Urinary bladder (tissue), 4 donors: ENCODE results near the gene VAC14. TPM values are rescaled to one million over a fixed set of nuclear protein-coding genes. Genes with fewer than 3 reads are reported as not detected.
"Not testable (repeated sequence)": the region's sequence is repeated elsewhere in the genome, so short reads cannot be mapped to it uniquely, and the experiment has no call there.

Experiments used
- DNase-seq: peaks from one replicate; pipeline ENCODE4 v3.0.0-alpha.2; 2015; ENCODE audit errors: extremely low spot score
- H3K27ac ChIP-seq: one replicate; pipeline ENCODE4 v1.5.1; 2013; ENCODE audit warnings: low read depth, mild to moderate bottlenecking, moderate library complexity
- H3K36me3 ChIP-seq: one replicate; pipeline ENCODE4 v1.6.1; 2013; ENCODE audit warnings: mild to moderate bottlenecking, moderate library complexity; ENCODE audit not compliant: insufficient read depth
- H3K4me1 ChIP-seq: one replicate; pipeline ENCODE4 v1.6.1; 2013; ENCODE audit warnings: mild to moderate bottlenecking, moderate library complexity; ENCODE audit not compliant: insufficient read depth
- H3K4me3 ChIP-seq: one replicate; pipeline ENCODE4 v1.5.1; 2013; ENCODE audit warnings: low read depth, low read length
- WGBS: extraction: QIAGEN DNeasy Blood & Tissue Kit; methylation state at CpG from one replicate; pipeline ENCODE4 v1.1.7; 2013; 5-methylcytosine and 5-hydroxymethylcytosine counted together
- polyA plus RNA-seq: library from polyadenylated mRNA; stranded (reverse); fragments of 200-250 nt; gene quantifications from one replicate; pipeline ENCODE4 v1.2.3, GENCODE V29; 2013
- total RNA-seq: library from RNA; depleted of rRNA; stranded (reverse); fragments of >200 nt; gene quantifications from one replicate; pipeline ENCODE4 v1.2.3, GENCODE V29; 2014
- donor health status: healthy with polysubstance abuse.
- donor health status: healthy.

The VAC14 gene
- total and polyA plus RNA-seq, 2 donors: 9.6 to 31.4 TPM

DNA sequence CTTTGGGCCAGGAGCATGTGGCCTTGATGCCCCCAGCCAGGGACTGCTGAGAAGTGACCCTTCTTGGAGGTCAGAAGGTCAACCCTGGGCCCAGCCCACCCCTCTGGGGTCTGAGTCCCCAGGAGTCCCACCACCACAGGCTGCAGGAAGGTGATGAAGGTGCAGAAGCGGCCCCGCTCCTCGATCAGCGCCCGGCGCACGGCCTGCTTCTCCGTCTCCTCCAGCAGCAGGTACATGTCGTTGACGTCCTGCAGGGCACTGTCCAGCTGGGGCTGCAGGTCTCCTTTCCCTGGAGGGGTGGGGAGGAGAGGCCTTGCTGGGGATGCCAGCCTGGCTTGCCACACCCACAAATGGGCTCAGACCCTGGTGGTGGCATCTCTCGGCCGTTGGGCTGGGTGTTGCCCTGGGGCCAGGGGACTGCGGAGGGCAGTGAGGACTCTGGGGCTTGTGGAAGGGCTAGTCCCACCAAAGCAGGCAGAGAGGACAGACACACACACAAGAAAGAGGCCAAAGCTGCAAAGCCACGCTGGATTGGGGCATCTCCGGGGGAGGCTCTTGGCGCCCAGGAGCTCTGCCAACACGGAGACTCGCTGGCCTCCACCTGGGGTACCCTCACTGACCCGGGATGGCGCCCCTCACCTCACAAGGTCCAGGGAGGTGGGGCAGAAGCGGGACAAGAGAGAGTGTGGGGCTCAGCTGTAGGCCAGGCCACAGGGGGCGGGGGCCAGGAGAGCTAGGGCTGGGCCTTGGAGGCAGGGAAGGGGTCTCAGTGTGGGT, 122.6 kb downstream of the VAC14 start:
- H3K4me1 ChIP-seq: no peaks in the 10 kb centered on the region
- no peak overlapping the region for H3K4me3 ChIP-seq
- peaks cover 3% of the 10 kb centered on the region for H3K36me3 ChIP-seq
- 89% methylated on average over 22 of the region's 22 CpGs for WGBS
- no peak overlapping the region for H3K27ac ChIP-seq
- no peak for DNase-seq

DNA sequence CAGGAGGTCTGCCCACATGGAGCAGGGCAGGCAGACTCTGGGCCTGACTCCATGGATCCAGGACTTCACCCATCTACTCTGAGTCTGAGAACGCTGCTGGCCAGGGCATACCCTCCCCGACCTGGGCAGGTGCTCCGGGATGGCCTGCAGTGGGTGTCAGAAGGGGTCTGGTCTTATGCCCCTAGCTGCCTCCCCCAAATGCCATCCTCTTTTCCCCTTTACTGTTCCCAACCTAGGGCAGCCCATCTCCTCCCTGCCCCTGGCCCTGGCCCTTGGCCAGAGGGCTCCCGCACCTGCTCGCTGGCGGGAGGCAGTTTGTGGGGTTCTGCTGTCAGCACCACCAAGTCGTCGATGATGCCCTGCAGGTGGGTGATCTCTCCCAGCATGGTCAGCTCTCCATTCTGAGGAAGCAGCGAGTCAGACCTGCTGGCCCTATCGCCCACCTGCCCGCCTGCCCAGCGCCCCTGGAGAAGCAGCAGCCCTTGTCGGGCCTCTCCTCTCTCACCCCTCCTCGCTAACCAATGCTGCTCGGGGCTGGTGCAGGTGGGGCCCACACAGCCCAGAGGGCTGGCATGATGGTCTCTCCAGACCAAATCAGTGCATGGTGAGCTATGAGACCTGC, 123.3 kb downstream of the VAC14 start:
- WGBS: 84% methylated on average over 15 of the region's 15 CpGs
- H3K4me3 ChIP-seq: no peak overlapping the region
- H3K4me1 ChIP-seq: no peaks in the 10 kb centered on the region
- H3K27ac ChIP-seq: no peak overlapping the region
- H3K36me3 ChIP-seq: peaks cover 3% of the 10 kb centered on the region
- DNase-seq: no peak

DNA sequence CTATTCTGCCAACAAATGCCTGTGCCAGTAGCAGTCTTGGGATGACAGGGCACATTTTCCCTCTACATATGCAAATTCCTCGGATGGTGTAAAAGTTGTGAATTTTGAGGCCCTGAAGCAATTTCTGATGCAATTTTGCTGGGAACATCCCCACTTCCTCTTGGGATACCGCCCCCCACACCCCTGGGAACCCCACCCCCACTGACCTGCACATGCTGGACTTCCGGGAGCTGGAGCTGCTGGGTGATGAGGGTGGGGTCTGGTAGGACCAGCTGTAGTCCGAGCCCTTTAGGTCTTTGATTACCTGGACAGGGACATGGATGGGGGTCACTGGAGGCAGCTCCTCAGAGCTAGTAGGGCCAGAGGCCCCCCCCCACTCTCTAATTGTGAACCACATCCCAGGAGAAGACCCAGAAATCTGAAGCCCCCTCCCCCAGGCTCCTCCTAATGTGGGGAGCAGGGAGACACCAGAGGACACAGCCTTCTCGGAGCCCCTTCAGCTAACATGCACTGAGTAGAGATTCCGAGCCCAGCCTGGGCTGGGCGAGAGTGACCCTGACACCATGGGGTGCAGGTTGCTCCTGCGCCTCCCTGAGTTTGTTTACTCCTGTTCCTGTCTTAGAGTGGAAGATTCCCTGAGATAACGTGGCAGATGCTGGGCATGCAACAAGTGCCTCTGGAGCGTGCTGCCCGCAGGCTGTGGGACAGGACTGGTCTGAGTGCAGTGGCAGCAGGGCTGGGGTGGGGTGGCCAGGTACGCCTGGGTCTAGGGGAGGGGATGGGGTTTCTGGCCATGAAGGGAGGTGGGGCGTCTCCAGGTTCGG, 124.1 kb downstream of the VAC14 start:
- 87% methylated on average over 14 of the region's 14 CpGs for WGBS
- H3K4me3 ChIP-seq: no peak overlapping the region
- H3K36me3 ChIP-seq: peaks cover 3% of the 10 kb centered on the region
- no peak for DNase-seq
- no peaks in the 10 kb centered on the region for H3K4me1 ChIP-seq
- H3K27ac ChIP-seq: no peak overlapping the region

DNA sequence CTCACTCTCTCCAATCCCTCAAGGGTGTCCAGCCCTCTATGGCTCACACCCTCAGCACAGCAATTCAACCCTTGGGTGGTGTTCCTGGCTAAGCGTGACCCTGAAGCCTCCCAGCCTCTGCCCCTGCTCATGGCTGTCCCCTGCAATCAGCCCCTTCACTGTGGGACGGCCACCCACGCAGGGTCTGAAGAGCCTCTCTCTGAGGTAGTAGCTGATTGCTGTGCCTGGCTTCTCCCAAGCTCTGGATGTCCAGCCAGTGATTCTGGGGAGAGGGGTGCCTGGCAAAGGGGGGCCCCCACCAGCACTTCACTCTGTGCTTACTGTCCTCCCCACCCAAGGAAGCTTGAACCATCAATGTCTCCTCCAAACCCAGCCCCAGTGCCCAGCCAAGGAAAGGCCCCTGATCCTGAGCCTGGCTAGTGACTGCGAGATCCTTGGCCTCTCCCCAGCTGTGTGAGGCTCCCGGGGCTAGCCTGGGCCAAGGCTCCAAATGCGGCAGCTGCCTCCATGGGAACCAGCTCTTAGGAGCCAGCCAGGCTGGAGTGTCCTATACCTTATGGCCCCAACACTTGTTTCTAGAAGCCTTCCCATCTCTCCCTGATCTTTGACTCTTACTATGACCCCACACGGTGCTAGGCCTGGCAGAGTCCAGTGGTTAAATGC, 125.0 kb downstream of the VAC14 start:
- DNase-seq: no peak
- Histone ChIP-seq H3K27ac (no peak overlapping the region), H3K36me3 (peaks cover 3% of the 10 kb centered on the region), H3K4me3 (no peak overlapping the region), H3K4me1 (no peaks in the 10 kb centered on the region)
- WGBS: 78% methylated on average over 7 of the region's 7 CpGs

DNA sequence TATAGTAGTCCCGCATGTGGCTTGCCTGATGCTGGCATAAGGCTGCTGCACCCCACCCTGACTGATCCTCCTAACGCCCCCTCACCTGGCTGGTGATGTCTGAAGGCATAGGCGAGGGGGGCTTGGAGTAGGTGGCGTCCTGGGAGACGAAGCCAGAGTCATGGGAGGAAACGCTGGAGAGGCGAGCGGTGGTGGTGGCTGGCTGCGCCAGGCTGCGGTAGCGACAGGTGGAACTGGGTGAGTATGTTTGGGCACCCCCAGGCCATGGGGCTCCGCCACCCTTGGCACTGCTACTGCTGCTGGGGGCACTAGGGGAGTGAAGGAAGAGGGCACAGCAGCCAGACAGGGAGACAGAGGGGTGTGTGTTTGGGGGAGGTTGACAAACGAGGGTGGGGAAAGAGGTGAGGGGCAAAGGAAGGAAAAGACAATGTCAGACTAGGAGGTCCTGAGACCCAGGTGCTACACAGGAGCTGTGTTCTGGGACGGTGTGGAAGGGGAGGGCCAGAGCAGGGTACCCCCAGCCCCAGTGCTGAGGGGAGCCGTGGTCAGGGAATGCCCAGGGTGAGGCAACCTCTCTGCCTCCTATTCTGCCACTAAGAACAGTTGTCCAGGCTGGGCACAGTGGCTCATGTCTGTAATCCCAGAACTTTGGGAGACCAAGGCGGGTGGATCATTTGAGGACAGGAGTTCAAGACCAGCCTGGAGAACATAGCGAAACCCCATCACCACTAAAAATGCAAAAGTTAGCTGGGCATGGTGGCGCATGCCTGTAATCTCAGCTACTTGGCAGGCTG, 126.5 kb downstream of the VAC14 start:
- DNase-seq: no peak
- Histone ChIP-seq H3K4me3 (no peak overlapping the region), H3K36me3 (peaks cover 3% of the 10 kb centered on the region), H3K4me1 (no peaks in the 10 kb centered on the region), H3K27ac (no peak overlapping the region)
- 91% methylated on average over 18 of the region's 18 CpGs for WGBS

DNA sequence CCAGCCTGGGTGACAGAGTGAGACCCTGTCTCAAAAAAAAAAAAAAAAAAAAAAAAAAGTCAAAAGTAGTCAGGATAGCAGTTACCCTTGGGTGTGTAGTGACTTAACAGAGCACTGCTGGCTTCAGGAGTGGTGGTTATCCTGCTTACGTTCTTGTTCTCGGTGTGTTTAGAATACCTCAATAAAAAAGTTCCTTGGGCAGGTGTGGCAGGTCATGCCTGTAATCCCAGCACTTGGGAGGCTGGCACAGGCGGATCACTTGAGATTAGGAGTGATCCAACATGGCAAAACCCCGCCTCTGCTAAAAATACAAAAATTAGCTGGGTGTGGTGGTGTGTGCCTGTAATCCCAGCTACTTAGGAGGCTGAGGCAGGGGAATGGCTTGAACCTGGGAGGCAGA, 130.0 kb downstream of the VAC14 start:
- 95% methylated on average over 4 of the region's 4 CpGs for WGBS
- H3K27ac ChIP-seq, DNase-seq, H3K4me1 ChIP-seq, H3K4me3 ChIP-seq, H3K36me3 ChIP-seq: not testable (repeated sequence)

DNA sequence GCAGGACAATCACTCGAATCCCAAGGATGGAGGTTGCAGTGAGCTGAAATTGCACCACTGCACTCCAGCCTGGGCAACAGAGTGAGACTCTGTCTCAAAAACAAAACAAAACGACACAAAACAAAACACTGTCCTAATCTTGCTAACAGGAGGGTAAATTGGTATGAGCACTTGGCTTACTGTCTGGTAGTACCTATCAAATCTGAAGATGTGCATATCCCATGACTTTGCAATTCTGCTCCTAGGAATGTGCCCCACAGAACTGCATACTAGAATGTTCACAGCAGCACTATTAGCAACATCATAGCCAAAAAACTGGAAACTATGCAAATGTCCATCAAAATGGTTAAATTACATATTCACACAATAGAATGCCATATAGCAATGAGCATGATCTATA, 130.8 kb downstream of the VAC14 start:
- H3K4me1 ChIP-seq: no peaks in the 10 kb centered on the region
- peaks cover 3% of the 10 kb centered on the region for H3K36me3 ChIP-seq
- H3K27ac ChIP-seq: no peak overlapping the region
- no peak for DNase-seq
- 91% methylated on average over 2 of the region's 2 CpGs for WGBS
- no peak overlapping the region for H3K4me3 ChIP-seq

DNA sequence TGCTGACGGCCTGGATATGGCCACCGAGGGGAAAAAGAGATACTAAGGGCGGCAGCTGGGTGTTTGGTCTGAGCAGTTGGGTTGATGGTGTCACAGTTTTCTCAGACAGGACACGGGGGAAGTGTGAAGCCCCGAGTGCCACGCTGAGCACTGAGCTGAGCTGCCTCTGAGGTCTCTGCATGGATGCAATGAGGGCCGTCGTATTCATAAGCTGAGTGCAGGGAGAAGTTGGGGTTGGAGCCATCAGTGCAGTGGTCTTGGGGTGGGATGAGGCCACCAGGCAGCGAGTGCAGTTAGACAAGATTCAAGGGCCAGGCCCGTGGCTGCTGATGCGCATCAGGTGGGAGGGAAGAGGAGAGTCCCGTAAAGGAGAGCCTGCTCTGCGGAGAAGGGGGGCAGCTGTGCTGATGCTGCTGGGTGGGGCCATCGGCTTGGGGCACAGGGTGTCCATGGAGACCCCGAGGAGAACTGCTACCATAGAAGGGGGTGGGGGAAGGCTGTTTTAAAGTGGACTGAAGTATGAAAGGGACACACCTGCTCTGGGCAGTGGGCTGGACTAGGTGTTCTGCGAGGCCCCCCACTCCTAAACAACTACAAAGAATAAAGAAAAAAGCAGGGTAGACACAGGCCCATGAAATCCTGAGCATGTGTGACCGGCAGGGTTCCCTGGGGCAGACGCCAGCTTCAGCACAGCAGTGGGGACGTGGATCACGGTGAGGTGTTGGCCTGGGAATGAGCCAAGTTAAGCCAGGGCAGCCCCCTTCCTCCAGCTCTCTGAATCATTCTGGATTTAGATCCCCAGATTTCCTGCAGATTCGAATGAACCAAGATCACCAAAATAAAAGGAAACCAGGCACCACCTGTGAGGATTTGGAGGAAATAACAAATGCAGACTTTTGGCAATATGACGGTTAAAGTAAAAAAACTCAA, 134.9 kb downstream of the VAC14 start:
- no peak for DNase-seq

DNA sequence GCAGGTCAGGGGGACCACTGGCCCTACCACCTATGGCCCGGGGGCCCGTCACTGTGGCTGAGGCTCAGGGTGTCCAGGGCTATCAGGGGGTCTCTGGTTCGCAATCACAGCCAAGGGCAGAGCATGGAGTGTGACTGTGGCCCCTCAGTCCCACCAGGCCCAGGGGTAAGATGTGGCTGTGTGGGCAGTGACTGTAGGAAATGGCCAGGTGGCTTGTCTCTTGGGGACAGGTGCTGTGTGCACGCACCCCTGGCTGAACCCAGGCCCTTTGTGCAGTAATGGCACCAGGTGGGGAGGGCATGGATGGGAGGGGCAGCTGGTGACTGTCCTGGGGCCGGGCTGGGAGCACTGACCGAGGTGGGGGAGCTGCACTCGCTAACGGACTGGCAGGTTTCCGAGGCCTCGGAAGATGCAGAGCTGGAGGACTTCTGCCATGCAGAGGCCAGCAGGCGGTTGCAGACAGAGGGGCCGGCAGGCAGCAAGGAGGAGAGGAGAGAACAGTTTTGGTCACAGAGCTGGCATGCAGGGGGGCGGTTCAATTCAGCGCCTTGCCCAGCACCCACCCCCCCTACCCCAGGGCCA, 135.8 kb downstream of the VAC14 start:
- 90% methylated on average over 14 of the region's 14 CpGs for WGBS
- H3K27ac ChIP-seq: no peak overlapping the region
- DNase-seq: no peak
- no peaks in the 10 kb centered on the region for H3K36me3 ChIP-seq
- H3K4me1 ChIP-seq: no peaks in the 10 kb centered on the region
- H3K4me3 ChIP-seq: no peak overlapping the region

More for the DNA sequence above, 134.9 kb downstream of the VAC14 start:
- Histone ChIP-seq H3K36me3 (no peaks in the 10 kb centered on the region), H3K4me3 (no peak overlapping the region), H3K27ac (no peak overlapping the region), H3K4me1 (no peaks in the 10 kb centered on the region)
- WGBS: 82% methylated on average over 22 of the region's 22 CpGs

DNA sequence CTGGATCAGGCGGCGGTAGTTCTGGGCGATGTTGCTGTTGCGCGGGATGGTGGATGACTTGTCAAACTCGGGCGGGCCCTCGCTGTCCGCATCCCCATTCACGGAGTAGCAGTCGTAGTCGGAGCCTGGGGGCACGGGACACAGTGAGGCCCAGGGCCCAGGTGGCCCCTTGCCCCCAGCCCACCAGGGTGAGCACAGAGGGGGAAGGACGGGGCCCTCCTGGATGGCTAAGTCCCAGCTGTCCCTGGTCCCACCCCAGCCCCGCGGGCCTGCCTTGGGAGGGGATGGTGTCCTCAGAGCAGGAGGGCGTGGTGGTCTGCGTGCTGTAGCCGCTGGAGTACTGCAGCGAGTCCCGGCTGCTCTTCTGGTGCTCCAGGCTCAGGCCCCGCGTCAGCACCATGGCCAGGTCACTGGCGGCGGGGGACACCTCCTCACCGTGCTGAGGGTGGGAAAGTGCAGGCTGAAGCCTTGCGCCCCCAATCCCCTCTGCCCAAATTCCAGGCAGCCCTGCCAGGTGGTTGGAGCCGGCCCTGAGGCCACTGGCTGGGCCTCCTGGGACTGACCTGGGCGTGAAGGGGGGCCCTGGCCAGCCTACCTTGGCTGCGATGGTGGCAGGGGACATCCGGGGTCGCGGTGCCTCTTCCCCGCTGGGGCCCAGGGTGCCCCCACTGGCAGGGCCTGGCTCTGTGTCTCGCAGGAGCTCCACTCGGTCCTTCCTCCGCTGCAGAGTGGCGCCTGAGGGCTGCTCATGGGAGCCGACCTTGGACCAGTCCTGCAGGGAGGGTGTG, 136.4 kb downstream of the VAC14 start:
- no peak for DNase-seq
- WGBS: 86% methylated on average over 39 of the region's 39 CpGs
- H3K36me3 ChIP-seq: no peaks in the 10 kb centered on the region
- H3K4me1 ChIP-seq: no peaks in the 10 kb centered on the region
- no peak overlapping the region for H3K27ac ChIP-seq
- H3K4me3 ChIP-seq: no peak overlapping the region

DNA sequence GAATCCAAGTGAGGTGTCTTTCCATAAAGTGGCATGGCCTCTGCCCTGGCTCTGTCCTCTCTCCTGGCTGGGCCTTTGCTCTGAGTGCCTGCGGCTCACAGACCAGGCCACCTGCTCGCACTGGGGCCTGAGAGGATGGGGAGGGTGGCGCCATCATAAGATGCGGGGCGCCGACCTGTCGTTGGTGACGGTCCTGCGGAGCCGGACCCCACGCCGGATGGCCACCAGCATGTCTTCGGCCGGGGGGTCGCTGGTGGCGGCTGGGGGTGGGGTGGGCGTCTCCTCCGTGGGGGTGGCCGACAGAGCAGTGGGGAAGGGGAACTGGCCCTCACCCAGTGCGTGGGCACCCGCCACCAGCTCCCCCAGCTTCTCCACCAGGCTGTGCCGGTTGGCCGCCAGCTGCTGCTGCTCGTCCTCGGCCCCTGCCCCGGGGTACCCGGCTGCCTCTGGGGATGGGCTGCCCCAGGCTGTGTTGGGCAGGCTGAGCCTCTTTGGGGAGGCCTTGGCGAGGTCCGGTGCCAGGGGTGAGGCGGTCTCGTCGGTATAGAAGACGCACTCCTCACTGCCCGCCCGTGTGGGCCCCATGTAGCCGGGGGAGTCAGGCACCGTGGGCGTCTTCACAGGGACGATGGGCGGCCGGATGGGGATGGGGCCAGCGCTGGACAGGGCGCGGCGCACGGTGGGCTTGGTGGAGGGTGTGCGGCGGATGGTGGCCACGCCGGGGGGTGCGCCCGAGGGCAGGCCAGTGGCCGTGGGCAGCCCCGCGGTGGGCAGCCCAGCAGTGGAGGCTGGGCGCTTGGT, 137.2 kb downstream of the VAC14 start:
- no peak overlapping the region for H3K27ac ChIP-seq
- H3K4me3 ChIP-seq: no peak overlapping the region
- H3K4me1 ChIP-seq: no peaks in the 10 kb centered on the region
- H3K36me3 ChIP-seq: no peaks in the 10 kb centered on the region
- no peak for DNase-seq
- WGBS: 95% methylated on average over 56 of the region's 56 CpGs
